ENCODE data around the gene VTI1A.

Gene VTI1A

DNA sequence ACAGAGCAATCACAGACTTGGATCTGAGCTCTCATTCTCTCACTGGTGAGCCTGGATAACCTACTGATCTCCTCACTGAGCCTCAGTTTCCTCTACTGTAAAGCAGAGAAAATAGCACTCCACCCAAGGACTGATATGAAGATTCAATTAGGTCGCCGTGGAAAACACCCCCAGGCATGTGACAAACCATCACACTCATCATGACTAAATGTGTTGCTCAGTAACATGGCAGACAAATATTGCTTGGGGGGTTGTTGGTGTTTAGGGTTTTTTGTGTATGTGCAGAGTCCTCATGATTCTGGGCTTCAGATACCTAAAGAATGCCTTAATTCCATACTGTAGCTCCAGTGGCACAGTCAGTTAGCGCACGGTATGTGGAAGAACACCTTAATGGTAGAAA lies 380.9 kb downstream of the VTI1A start:
- no peak for DNase-seq

- no peak for DNase-seq
Measured at GRCh38 chr10:112831859-112832258, 384.8 kb downstream of the VTI1A start.

DNA sequence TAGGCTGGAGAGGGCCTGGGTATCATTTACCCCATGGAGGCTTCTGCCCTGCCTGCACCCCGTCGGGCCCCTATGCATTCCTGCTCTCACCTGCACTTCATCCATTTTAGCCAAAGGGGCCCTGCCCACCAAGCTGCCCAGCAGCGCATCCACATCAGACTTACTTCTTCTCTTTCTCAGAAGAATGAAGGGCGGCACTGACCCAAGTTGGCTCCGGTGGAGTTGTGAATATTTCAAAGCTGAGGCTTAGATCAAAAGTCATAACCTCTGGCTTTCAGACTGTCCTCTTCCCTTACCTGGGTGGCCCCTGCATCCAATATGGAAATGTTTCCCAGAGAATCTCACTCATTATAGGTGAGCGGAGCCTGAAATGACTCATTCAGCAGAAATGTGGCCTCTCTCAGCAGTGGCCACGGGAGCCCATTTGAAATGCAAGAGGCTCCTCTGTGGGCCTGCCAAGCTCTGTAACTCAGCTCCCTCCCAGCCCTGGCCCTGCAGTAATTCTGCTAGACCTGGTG lies 385.4 kb downstream of the VTI1A start:
- no peak for DNase-seq

DNA sequence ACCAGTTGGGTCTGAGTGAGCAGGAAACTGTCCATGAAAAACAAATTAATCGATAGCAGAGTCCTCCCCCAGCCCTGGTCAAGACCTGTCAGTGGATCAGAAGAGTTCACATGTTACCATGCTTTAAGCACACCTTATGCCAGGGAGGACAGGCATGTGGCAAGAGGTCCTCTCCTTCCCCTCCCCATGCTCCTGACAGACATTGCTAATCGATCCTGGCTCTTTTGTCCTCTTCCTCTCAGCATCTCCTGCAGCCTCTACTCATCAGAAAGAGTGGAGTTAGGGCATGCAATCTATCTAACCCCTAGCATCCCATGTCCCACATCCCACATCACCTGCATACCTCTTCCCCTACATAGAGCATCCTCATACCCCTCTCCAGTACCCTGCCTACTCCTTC lies 385.9 kb downstream of the VTI1A start:
- no peak for DNase-seq

- DNase-seq = no peak
Measured at GRCh38 chr10:112834751-112835181, 387.8 kb downstream of the VTI1A start.

DNA sequence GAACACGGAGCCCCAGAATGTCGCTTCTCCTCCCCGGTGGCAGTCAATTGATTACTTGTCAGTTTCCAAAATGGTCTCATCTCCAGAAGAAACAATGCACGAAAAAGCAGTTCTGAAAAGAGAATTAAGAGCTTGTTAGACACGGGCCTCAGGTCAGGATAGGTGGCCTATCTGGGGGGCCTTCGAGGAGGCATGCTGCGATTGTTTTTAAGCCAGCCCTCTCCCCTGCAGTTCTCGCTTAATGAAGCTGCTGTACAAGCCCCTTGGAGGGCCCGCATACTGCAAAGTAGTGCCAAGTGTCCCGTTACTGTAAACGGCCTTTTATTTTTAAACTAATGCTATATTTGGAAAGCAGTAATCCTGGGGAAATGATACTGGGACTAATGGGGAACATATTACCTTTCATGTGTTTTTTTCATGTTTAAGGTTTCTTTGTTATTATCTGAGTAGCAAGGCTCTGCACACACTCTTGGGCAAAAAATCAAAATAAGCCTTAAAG lies 388.3 kb downstream of the VTI1A start:
- DNase-seq = no peak

- DNase-seq = no peak
Measured at GRCh38 chr10:112835944-112836451, 389.0 kb downstream of the VTI1A start.

GRCh38 chr10:112838784-112839481 lies 391.9 kb downstream of the VTI1A start:
- no peak for DNase-seq

- DNase-seq = no peak
Measured at GRCh38 chr10:112839928-112840654, 393.1 kb downstream of the VTI1A start.

DNA sequence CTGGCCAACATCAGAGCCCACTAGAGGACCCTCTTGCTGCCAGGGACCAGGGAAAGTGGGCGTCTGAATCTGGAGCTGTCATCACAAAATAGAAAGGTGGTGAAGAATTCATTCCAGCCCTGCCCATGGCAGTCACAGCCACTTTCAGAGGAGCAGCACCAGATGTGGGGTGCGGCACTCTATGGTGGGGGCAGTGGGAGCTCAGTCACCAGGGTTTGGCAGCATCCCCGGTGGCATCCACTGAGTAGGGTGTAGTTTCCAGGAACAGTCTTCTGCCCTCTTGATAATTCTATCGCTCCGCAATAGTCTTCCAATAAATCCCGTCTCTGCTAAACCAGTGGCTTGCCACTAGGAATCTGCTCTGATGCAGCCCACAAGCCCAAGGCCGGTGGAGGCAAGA lies 394.5 kb downstream of the VTI1A start:
- no peak for DNase-seq

DNA sequence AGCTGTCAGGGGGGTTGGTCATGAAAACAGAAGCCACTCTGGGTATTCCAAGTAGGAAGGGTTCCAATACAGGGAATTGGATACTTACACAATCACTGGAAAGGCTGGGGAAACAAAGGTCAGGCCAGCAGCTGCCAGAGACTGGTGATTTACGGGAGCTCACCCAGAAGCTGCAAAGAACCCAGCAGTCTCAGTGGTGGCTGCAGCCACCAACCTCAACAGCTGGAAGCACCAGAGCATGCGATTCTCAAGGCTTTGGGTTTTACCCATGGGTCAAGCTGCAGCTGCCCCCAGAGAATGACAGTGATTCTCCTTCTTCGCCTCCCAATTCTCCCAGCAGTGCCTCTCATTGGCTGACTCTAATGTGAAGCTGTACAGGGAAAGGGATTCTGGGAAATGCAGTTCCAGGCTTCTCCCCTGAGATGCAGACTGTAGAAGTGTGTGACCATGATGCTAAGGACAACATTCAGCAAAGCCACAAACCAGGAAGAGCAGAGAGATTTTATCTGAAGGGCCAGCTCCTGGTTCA lies 395.9 kb downstream of the VTI1A start:
- DNase-seq = no peak

DNA sequence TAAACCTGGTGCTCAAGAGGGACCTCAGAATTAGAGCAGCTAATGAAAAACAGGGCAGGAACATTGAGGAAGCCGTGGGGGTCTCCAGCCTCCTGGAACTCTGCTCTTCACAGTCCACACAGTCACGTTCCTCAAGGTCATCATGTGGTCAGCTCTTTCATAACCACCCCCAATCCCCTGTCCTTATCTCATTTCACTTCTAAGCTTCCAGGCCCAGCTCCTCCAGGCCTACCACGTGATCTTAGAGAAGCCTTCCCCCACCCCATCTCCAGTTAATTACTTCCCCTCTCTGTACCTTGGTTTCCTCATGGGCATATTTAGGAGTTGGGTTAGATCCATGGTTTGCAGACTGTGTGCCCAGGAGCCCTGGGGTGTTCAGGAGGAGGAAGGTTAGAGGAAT lies 396.6 kb downstream of the VTI1A start:
- DNase-seq = no peak

- no peak for DNase-seq
Measured at GRCh38 chr10:112844681-112845544, 397.9 kb downstream of the VTI1A start.

GRCh38 chr10:112847778-112848177 lies 400.8 kb downstream of the VTI1A start:
- DNase-seq = no peak

DNA sequence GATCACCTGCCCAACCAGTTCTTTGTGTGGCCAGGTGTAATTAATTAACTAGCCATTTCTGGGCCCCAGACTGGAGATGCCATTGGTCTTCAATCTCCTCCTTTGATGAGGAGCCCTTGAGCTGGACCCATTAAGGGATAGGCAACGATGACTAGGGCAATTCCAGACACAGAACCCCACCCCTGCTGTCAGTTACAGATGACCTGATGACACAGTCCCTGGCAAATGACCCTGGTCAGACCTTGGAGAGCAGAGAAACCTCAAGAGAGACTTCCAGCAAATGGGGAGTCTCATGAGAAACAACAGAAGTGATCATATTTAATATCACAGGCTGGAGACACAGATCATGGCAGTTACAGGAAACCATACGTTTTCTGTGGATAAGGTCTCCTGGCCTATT lies 401.2 kb downstream of the VTI1A start:
- no peak for DNase-seq

- DNase-seq = no peak
Measured at GRCh38 chr10:112848868-112849430, 401.9 kb downstream of the VTI1A start.

- no peak for DNase-seq
Measured at GRCh38 chr10:112849546-112849945, 402.5 kb downstream of the VTI1A start.

DNA sequence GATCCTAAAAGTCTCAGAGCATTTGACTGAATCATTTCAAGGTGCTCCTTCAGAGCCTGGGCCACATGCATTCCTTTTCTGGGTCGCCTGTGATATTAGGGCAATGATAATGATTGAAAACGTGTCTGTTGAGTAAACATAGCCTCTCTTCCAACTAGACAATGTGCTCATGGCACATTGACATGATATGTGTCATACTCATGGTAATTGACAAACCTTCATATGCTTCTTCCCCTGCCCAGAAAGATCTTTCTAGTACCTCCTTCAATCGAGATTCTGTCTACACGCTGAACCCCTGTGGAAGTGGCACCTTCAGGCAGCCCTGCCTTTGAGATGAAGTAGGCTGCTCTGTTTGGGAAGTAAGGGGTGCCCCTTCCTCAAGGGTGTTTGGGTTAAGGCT lies 404.2 kb downstream of the VTI1A start:
- no peak for DNase-seq

GRCh38 chr10:112851588-112852211 lies 404.7 kb downstream of the VTI1A start:
- no peak for DNase-seq

DNA sequence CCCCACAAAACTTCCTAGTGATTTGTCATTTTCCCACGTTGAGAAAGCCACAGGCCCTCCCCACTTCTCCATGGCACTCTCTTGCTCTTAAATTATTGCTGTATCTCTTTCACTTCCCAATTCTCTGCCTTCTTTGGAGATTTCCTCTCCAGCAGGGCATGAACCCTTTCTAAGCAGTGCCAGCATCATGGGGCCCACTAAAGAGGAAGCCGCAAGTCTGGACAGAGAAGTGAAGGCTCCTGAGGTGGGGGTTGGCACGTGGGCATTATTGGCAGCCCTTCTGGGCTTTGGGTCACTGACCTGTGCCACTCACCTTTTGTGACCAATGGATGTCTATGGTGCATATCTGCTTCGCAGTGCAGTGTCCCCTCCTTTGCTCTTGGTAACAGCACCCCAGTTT lies 405.3 kb downstream of the VTI1A start:
- DNase-seq = peak in 15 of 56 donors; percentile 2 to 43 (median 10)

Measured in nucleus accumbens (tissue), 56 donors.